Osteocyte (in vitro differentiated cells): Measurements from ENCODE around the gene RAVER1. TPM values are rescaled to one million over a fixed set of nuclear protein-coding genes. Genes with fewer than 3 reads are reported as not detected.
A peak's percentile ranks its signal among the peaks of the same experiment; 100 is the strongest.
"Not testable (repeated sequence)": the region's sequence is repeated elsewhere in the genome, so short reads cannot be mapped to it uniquely, and the experiment has no call there.

ENCODE experiments used
- DNase-seq: peaks from one replicate; pipeline ENCODE4 v3.0.0; 2021; ENCODE audit warnings: mixed read lengths; ENCODE audit not compliant: unreplicated experiment; ENCODE audit errors: extremely low spot score
- H3K27ac Mint-ChIP-seq: one replicate; pipeline ENCODE4 v1.8.0; 2021; ENCODE audit warnings: mild to moderate bottlenecking, mixed read lengths; ENCODE audit not compliant: unreplicated experiment
- H3K27me3 Mint-ChIP-seq: one replicate; pipeline ENCODE4 v1.8.0; 2021; ENCODE audit warnings: mixed read lengths; ENCODE audit not compliant: unreplicated experiment
- H3K36me3 Mint-ChIP-seq: one replicate; pipeline ENCODE4 v1.8.0; 2021; ENCODE audit warnings: mixed read lengths; ENCODE audit not compliant: unreplicated experiment
- H3K4me1 Mint-ChIP-seq: one replicate; pipeline ENCODE4 v1.8.0; 2021; ENCODE audit warnings: mixed read lengths; ENCODE audit not compliant: unreplicated experiment
- H3K4me3 Mint-ChIP-seq: one replicate; pipeline ENCODE4 v1.8.0; 2021; ENCODE audit warnings: mild to moderate bottlenecking, moderate library complexity, mixed read lengths; ENCODE audit not compliant: unreplicated experiment
- H3K9me3 Mint-ChIP-seq: one replicate; pipeline ENCODE4 v1.8.0; 2021; ENCODE audit warnings: mixed read lengths; ENCODE audit not compliant: unreplicated experiment
- total RNA-seq: library from RNA; stranded (reverse); gene quantifications from 2 replicates; pipeline ENCODE4 v1.2.1, GENCODE V29; 2021
- TF ChIP-seq, protein P1 (sequence below): fragments of 200-600 bp; sonication (generic); IDR thresholded peaks from 2 replicates; pipeline ENCODE4 v1.5.0; 2021; ENCODE audit warnings: antibody characterized with exemption, mild to moderate bottlenecking, moderate library complexity

RAVER1 gene
- total RNA-seq, 1 donor from 2014 or later, result 45.8 TPM

DNA sequence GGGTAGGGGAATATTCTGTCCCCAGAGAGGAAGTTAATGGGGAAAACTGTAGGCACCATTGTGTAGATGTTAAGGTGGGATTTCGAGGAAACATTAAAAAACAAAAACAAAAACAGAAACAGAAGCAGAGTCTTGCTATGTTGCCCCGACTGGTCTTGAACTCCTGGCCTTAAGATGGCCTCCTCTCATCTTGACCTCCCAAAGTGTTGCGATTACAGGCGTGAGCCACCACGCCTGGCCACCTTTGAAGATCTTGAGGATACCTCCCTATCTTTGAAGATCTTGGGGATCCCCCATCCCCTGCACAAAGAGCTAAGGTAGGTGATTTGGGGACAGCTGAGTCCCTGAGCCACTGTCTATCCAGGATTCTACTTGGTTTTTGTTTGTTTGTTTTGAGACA is 6.6 kb upstream of the RAVER1 start:
- H3K9me3 Mint-ChIP-seq, result no peaks in the 10 kb centered on the region
- H3K4me1 Mint-ChIP-seq, result no peaks in the 10 kb centered on the region
- DNase-seq, result no peak
- no peaks in the 10 kb centered on the region for H3K27me3 Mint-ChIP-seq
- no peak overlapping the region for H3K4me3 Mint-ChIP-seq
- H3K36me3 Mint-ChIP-seq, result no peaks in the 10 kb centered on the region
- TF ChIP-seq, protein P1, sequence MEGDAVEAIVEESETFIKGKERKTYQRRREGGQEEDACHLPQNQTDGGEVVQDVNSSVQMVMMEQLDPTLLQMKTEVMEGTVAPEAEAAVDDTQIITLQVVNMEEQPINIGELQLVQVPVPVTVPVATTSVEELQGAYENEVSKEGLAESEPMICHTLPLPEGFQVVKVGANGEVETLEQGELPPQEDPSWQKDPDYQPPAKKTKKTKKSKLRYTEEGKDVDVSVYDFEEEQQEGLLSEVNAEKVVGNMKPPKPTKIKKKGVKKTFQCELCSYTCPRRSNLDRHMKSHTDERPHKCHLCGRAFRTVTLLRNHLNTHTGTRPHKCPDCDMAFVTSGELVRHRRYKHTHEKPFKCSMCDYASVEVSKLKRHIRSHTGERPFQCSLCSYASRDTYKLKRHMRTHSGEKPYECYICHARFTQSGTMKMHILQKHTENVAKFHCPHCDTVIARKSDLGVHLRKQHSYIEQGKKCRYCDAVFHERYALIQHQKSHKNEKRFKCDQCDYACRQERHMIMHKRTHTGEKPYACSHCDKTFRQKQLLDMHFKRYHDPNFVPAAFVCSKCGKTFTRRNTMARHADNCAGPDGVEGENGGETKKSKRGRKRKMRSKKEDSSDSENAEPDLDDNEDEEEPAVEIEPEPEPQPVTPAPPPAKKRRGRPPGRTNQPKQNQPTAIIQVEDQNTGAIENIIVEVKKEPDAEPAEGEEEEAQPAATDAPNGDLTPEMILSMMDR, result no peak
- H3K27ac Mint-ChIP-seq, result no peak overlapping the region

DNA sequence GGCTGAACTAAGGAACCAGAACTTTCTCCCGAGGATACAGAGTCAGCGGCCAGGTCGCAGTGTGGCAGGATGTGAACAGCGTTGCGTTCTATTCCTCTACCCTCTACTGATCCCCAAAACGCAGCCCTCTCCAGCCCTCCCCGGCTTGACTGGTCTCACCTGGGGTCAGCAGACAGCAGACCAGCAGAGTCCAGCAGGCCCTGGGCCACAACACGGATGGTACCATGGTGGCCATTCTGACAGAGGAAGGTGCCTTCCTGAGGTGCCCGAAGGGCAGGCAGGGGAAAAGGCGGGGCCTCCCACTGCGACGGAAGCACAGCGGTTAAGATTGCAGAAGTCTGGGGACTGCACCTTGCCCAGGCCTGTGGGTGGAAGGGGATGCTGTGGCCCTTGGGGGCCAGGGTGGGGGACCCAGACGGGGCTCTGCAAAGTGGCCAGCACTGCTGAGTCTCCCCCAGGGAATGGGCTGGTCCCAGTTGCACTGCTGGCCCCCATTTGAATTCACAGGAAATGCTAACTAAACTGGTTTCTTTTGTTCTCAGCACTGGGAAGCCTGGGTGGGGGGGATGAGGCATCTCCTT is 6.1 kb upstream of the RAVER1 start, which contains the start of gene ICAM3:
Gene ICAM3 (minus strand): TSS at position 245 of the 581 bp plus-strand sequence. CDS start 10 bp downstream, at position 235.
- no peak for DNase-seq
- H3K4me3 Mint-ChIP-seq, result no peak within 1 kb of the TSS
- no peak within 1 kb of the TSS for H3K27ac Mint-ChIP-seq
- peaks cover 4% of the 10 kb centered on the region for H3K4me1 Mint-ChIP-seq
- no peaks in the 10 kb centered on the region for H3K36me3 Mint-ChIP-seq
- H3K9me3 Mint-ChIP-seq, result no peaks in the 10 kb centered on the region
- TF ChIP-seq, protein P1, result no peak
- H3K27me3 Mint-ChIP-seq, result no peaks in the 10 kb centered on the region

DNA sequence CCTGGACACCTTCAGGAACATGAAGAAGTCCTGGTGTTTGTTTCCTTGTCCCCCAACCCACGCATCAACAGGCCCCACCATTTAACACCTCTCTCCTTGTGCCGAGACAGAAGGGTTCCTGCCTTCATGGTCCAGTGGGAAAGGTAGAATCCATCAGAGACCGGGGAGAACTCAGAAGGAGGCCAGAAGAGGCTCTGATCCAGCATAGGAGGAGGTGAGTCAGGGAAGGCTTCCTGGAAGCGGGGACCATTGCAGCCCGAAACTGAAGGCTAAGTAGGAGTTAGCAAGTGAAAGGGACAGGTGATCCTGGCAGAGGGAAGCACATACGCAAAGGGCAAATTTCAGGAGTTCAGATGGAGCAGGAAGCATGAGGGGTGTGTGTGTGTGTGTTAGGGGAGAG is 5.6 kb upstream of the RAVER1 start:
- Mint-ChIP-seq H3K36me3 (no peaks in the 10 kb centered on the region), H3K4me3 (no peak overlapping the region), H3K27me3 (no peaks in the 10 kb centered on the region), H3K27ac (no peak overlapping the region), H3K4me1 (peaks cover 9% of the 10 kb centered on the region), H3K9me3 (no peaks in the 10 kb centered on the region)
- DNase-seq, result no peak
- TF ChIP-seq, protein P1, result no peak

DNA sequence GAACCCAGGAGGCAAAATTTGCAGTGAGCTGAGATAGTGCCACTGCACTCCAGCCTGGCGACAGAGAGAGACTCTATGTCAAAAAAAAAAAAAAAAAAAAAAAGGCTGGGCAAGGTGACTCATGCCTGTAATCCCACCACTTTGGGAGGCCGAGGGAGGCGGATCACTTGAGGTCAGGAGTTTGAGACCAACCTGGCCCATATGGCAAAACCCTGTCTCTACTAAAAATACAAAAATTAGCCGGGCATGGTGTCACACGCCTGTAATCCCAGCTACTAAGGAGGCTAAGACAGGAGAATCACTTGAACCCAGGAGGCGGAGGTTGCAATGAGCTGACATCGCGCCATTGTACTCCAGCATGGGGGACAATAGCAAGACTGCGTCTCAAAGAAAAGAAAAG is 3.4 kb upstream of the RAVER1 start:
- H3K36me3 Mint-ChIP-seq, H3K27ac Mint-ChIP-seq, DNase-seq, H3K9me3 Mint-ChIP-seq, H3K27me3 Mint-ChIP-seq, H3K4me3 Mint-ChIP-seq: not testable (repeated sequence)
- peaks cover 25% of the 10 kb centered on the region for H3K4me1 Mint-ChIP-seq

DNA sequence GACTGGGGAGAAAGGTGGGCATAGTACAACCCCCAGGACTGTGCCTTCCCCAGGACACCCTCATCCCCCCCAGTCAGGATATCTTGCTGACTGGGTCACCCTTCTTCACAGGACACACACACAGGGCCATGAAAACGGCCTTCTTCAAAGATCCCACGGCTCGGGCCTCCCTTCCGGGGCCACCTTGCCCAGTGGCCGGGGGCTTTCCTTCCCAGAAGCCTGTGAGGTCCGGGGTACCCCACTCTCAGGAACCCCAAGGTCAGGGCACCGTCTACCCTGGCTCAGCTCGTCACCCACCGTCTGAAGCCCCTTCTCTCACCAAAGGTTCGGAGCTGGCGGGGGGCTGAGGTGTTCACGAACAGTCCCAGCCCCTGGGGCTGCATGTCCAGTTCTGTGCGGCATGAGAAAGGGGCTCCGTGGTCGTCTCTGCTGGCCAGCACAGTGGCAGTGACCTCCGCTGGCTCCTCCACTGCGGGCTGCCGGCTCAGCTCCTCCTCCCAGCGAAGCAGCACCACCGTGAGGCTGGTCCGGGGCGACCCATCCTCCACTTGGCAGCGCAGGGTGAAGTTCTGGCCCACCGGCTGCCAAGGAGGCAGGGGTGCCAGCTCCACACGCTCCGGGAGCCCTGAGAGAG is 2.1 kb upstream of the RAVER1 start:
- Mint-ChIP-seq H3K4me1 (peaks cover 25% of the 10 kb centered on the region), H3K36me3 (no peaks in the 10 kb centered on the region)

More for the DNA sequence above, 2.1 kb upstream of the RAVER1 start:
- Mint-ChIP-seq H3K4me3 (peak overlapping the region; percentile 95), H3K27ac (no peak overlapping the region), H3K27me3 (no peaks in the 10 kb centered on the region), H3K9me3 (no peaks in the 10 kb centered on the region)
- TF ChIP-seq, protein P1, result no peak
- DNase-seq, result no peak
